Inferior parietal cortex (tissue), 1 donor: ENCODE results near the gene SENP3.

Experiments
- DNase-seq: peaks from one replicate; pipeline ENCODE4 v3.0.0-alpha.2; 2016; ENCODE audit errors: extremely low spot score

SENP3 gene

GRCh38 chr17:7576432-7576937, 14.8 kb downstream of the SENP3 start:
- no peak for DNase-seq

- no peak for DNase-seq
These were observed 15.8 kb downstream of the SENP3 start for GRCh38 chr17:7577327-7578199.

- peak; percentile 47 for DNase-seq
These were observed 17.5 kb downstream of the SENP3 start, which contains the start of gene CD68 for GRCh38 chr17:7579001-7579833. Gene CD68 (plus strand): TSS chr17:7579638. CDS start chr17:7579678, 40 bp downstream.

- DNase-seq = no peak
These were observed 18.3 kb downstream of the SENP3 start for GRCh38 chr17:7579834-7580603.

GRCh38 chr17:7580604-7581575, 19.2 kb downstream of the SENP3 start:
- DNase-seq = no peak

GRCh38 chr17:7582396-7583252, 20.9 kb downstream of the SENP3 start:
- no peak for DNase-seq

GRCh38 chr17:7583253-7584109, 21.8 kb downstream of the SENP3 start, which contains the start of gene MPDU1:
Gene MPDU1 (plus strand): TSS chr17:7583852. CDS start chr17:7583863, 11 bp downstream.
- DNase-seq = peak; percentile 98

- DNase-seq = no peak
These were observed 25.1 kb downstream of the SENP3 start for GRCh38 chr17:7586673-7587419.

- DNase-seq = no peak
These were observed 25.9 kb downstream of the SENP3 start for GRCh38 chr17:7587420-7588151.

- DNase-seq = no peak
These were observed 27.0 kb downstream of the SENP3 start for GRCh38 chr17:7588553-7589203.

- DNase-seq = peak; percentile 84
These were observed 27.6 kb downstream of the SENP3 start for GRCh38 chr17:7589204-7589868.

GRCh38 chr17:7589891-7590691, 28.4 kb downstream of the SENP3 start, which contains the start of gene SOX15:
Gene SOX15 (minus strand): TSS chr17:7590094. CDS start chr17:7589676, 418 bp downstream.
- DNase-seq = no peak

GRCh38 chr17:7590743-7591142, 29.0 kb downstream of the SENP3 start:
- no peak for DNase-seq

- no peak for DNase-seq
These were observed 29.9 kb downstream of the SENP3 start for GRCh38 chr17:7591596-7591995.
